GM19468 (cell line): Measurements from ENCODE around the gene TMA7.
"Not testable (repeated sequence)": the region's sequence is repeated elsewhere in the genome, so short reads cannot be mapped to it uniquely, and the experiment has no call there.

Source experiments
- ATAC-seq: cut with Tn5 transposase; IDR thresholded peaks from one replicate; pipeline ENCODE4 v1.9.1; 2021; ENCODE audit warnings: mild to moderate bottlenecking, moderate library complexity, moderate number of reproducible peaks; ENCODE audit not compliant: unreplicated experiment; ENCODE audit errors: extremely low read depth

The TMA7 gene

GRCh38 chr3:48433472-48434118 is 6.5 kb upstream of the TMA7 start:
- ATAC-seq, result no peak

DNA sequence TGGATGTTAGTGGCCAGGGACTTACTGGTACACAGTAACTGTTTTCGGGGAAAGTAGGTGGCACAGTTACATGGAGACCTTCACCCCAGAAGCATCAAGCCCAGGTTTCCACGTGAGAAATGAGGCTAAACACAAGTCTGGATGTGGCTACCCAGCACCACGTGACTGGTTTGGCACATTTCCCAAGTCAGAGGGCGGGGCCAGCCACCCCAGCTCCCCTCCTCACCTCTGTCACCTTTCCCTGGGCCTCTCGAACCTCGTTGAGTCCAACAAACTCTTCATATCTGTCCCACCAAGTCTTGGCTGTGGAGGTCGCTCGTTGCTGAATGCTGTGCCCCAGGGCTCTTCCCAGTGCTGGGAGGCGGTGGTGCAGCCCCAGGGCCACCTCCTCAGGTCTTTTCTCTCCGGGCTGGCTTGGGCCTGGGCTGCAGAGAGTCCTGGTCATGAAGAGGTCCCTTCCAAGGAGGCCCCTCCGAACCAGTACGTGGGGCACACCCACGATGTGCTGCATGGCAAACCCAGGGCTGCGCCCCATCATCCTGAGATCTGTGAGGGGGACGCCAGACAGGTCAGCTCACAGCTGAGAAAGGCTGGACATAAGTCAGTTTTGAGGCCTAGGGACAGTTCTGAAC is 5.3 kb upstream of the TMA7 start:
- no peak for ATAC-seq

GRCh38 chr3:48435223-48435595 is 4.8 kb upstream of the TMA7 start:
- ATAC-seq, result no peak

- ATAC-seq, result no peak
These were observed 4.1 kb upstream of the TMA7 start for GRCh38 chr3:48435774-48436476.

GRCh38 chr3:48436477-48436787 is 3.6 kb upstream of the TMA7 start:
- no peak for ATAC-seq

GRCh38 chr3:48436855-48437254 is 3.2 kb upstream of the TMA7 start:
- no peak for ATAC-seq

GRCh38 chr3:48437812-48438211 is 2.2 kb upstream of the TMA7 start:
- no peak for ATAC-seq

GRCh38 chr3:48440590-48440958 is 517 bp downstream of the TMA7 start:
- no peak for ATAC-seq

DNA sequence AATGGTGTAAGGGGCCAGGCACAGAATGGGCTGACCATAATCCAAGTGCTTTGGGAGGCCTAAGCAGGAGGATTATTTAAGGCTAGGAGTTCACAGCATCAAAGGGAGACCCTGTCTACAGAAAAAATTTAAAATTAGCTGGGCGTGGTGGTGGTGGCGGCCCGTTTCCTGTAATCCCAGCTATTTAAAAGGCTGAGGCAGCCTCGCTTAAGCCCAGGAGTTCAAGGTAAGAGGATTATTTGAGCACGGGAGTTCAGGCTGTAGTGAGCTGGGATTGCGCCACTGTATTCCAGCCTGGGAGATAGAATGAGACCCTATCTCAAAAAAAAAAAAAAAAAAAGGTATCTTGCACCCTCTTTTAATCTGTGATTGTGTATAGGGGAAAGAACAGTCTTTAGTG is 1.9 kb downstream of the TMA7 start:
- ATAC-seq, result no peak

DNA sequence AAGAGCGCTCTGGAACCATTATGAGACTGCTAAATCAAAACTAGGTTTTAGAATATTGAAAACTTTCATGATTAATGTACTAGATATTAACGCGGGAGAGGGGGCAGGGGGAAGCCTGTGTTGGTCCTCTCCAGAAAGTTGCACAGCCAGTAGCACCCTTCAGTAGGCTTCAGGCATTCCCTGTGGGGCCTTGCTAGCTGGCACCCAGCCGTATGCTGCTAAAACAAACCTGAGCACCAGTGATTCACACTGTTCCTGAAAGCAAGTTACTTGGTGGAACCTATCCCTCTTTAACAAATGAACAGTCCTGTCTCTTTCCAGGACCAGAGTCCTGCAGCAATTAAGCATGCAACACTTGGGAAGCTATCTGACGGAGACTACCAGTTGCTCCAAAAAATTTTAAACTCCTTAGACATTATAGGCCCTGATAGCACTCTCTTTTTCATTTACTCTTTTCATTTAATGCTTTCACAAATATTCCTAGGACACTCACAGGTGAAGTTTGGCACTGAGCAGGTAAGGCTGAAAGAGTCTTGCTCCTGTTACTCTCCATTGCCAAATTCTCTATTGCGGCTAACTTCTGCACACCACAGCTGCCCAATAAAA is 5.3 kb downstream of the TMA7 start:
- no peak for ATAC-seq

DNA sequence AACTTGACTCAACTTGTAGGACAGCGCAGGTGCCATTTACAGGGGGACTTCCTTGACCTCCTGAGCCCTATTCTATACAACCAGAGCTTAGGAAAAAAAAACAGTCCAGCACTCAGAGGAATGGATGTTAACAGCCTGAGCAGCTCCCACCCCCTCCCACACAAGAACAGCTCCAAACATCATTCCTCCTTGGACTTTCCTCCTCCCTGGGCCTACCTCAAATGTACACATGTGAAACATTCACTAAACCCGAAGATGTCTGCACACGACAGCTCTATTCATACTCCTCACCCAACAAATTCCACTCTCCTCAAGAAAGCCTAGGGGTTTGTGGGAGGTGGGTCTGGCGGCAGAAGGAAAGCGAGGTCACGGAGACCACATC is 6.0 kb downstream of the TMA7 start:
- ATAC-seq, result no peak

GRCh38 chr3:48446425-48447193 is 6.6 kb downstream of the TMA7 start, which contains the start of gene ATRIP:
Gene ATRIP (plus strand): TSS chr3:48446737. CDS start chr3:48446846, 109 bp downstream.
- peak; percentile 71 for ATAC-seq

DNA sequence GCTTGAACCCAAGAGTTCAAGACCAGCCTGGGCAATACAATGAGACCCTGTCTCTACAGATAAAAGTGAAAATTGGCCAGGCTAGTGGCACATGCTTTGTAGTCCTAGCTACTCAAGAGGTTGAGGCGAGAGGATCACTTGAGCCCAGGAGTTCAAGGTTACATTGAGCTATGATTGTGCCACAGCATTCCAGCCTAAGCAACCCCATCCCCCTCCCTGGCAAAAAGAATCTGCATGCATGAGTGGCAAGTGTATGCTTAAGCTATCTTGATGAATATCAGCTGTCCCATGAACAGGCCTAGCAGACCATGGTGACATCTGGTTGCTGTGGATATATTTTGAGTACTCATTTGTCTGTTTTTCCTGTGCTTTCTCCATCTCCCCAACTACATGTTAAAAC is 11.2 kb downstream of the TMA7 start:
- ATAC-seq, result no peak

DNA sequence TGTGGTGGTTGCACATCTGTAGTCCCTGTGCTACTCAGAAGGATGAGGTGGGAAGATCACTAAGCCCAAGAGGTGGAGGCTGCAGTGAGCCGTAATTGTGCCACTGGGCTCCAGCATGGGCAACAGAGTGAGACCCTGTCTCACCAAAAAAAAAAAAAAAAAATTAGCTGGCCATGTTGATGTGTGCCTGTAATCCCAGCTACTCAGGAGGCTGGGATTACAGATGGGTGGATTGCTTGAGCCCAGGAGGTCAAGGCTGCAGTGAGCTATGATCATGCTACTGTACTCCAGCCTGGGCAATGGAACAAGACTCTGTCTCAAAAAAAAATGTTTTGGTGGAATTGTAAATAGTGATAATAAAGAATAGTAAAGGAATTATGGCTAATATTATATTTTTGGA is 16.4 kb downstream of the TMA7 start:
- no peak for ATAC-seq

DNA sequence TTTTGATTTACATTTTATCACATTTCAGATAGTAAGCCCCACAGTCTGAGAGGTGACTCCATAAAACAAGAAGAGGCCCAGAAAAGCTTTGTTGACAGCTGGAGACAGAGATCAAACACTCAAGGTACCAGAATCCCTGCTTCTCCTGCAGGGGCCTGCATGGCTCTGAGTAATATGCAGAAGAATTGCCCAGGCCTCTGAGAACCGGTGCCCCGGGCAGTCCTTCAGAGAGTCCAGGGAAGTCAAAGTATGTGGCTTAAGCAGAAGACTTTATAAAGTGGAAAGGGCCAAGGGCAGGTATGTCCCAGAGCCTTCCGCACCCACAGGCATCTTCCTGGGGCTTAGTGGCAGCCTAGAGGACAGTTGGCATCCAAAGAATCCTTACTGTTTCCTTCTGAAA is 19.3 kb downstream of the TMA7 start:
- ATAC-seq, result no peak

GRCh38 chr3:48459773-48460516 is 19.9 kb downstream of the TMA7 start:
- no peak for ATAC-seq

GRCh38 chr3:48460517-48460902 is 20.5 kb downstream of the TMA7 start:
- no peak for ATAC-seq

DNA sequence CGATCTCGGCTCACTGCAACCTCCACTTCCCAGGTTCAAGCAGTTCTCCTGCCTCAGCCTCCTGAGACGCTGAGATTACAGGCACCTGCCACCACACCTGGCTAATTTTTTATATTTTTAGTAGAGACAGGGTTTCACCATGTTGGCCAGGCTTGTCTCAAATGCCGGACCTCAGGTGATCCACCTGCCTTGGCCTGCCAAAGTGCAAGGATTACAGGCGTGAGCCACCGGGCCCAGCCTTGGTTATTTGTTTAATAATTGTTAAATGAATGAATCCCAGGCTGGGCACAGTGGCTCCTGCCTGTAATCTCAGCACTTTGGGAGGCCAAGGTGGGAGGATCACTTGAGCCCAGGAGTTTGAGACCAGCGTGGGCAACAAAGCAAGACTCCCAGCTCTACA is 21.7 kb downstream of the TMA7 start:
- not testable (repeated sequence) for ATAC-seq

DNA sequence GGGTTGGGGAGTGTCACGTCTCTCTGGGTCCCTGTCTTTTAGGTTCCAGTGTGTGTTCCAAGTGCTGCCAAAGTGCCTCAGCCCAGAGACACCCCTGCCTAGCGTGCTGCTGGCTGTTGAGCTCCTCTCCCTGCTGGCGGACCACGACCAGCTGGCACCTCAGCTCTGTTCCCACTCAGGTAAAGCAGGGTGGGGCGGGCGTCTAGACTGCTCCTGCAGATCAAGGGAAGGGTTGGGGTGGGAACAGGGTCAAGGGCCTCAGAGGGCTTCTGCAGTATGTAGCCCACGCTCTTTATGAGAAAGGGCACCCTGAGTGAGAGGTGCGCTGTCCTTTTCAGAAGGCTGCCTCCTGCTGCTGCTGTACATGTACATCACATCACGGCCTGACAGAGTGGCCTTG is 23.6 kb downstream of the TMA7 start:
- ATAC-seq, result no peak

- ATAC-seq, result no peak
These were observed 24.7 kb downstream of the TMA7 start for GRCh38 chr3:48464713-48465221.
